HepG2 (cell line): ENCODE results near the gene BAHCC1. TPM values are rescaled to one million over a fixed set of nuclear protein-coding genes. Genes with fewer than 3 reads are reported as not detected.
A peak's percentile ranks its signal among the peaks of the same experiment; 100 is the strongest.

Source experiments
- ATRX ChIP-seq: sonication (generic); formaldehyde crosslinking; IDR thresholded peaks from 2 replicates; pipeline ENCODE4 v1.4.0; 2020; ENCODE audit warnings: missing genetic modification reagents, borderline replicate concordance
- EP300 ChIP-seq, 3 experiments: sonication (generic) in 1 of 3; formaldehyde crosslinking in 1 of 3; IDR thresholded peaks; 2 replicates each; pipeline versions ENCODE4 v1.5.1 to v1.6.1; 2011 to 2020; ENCODE audit warnings: low read depth in 2 of 3, low read length in 2 of 3, borderline replicate concordance in 1 of 3, improper control_type of control experiment in 1 of 3, mild to moderate bottlenecking in 1 of 3, missing genetic modification reagents in 1 of 3, moderate library complexity in 1 of 3
- FOXM1 ChIP-seq: sonication (generic); formaldehyde crosslinking; IDR thresholded peaks from 2 replicates; pipeline ENCODE4 v1.5.0; 2020; ENCODE audit warnings: missing genetic modification reagents
- HOXA3 ChIP-seq: sonication (generic); formaldehyde crosslinking; IDR thresholded peaks from 2 replicates; pipeline ENCODE4 v1.5.0; 2020; ENCODE audit warnings: missing genetic modification reagents
- HOXA7 ChIP-seq: sonication (generic); formaldehyde crosslinking; IDR thresholded peaks from 2 replicates; pipeline ENCODE4 v1.8.1; 2022; ENCODE audit warnings: mild to moderate bottlenecking, missing genetic modification reagents, moderate library complexity
- KDM3A ChIP-seq: IDR thresholded peaks from 2 replicates; pipeline ENCODE4 v1.6.1; 2018; ENCODE audit warnings: low read depth, missing compliant biosample characterization
- MTA1 ChIP-seq: sonication (generic); formaldehyde crosslinking; IDR thresholded peaks from 2 replicates; pipeline ENCODE4 v1.4.0; 2020; ENCODE audit warnings: missing genetic modification reagents, mild to moderate bottlenecking, borderline replicate concordance
- MYC ChIP-seq: sonication (generic); formaldehyde crosslinking; IDR thresholded peaks from 2 replicates; pipeline ENCODE4 v1.9.0; 2021; ENCODE audit warnings: missing genetic modification reagents, borderline replicate concordance
- NFATC3 ChIP-seq: sonication (generic); formaldehyde crosslinking; IDR thresholded peaks from 2 replicates; pipeline ENCODE4 v1.5.1; 2020; ENCODE audit warnings: mild to moderate bottlenecking, missing genetic modification reagents
- REL ChIP-seq: sonication (generic); formaldehyde crosslinking; conservative IDR thresholded peaks from 2 replicates; pipeline ENCODE4 v1.8.0; 2022; ENCODE audit warnings: mild to moderate bottlenecking, missing genetic modification reagents, moderate library complexity
- RFXANK ChIP-seq: IDR thresholded peaks from 2 replicates; pipeline ENCODE4 v1.6.1; 2016
- RFXAP ChIP-seq: sonication (generic); formaldehyde crosslinking; IDR thresholded peaks from 2 replicates; pipeline ENCODE4 v1.4.0; 2020; ENCODE audit warnings: missing genetic modification reagents, borderline replicate concordance
- ZNF251 ChIP-seq: sonication (generic); formaldehyde crosslinking; IDR thresholded peaks from 2 replicates; pipeline ENCODE4 v1.9.0; 2021; ENCODE audit warnings: mild to moderate bottlenecking, missing genetic modification reagents
- ZNF343 ChIP-seq: sonication (generic); formaldehyde crosslinking; IDR thresholded peaks from 2 replicates; pipeline ENCODE4 v1.4.0; 2020; ENCODE audit warnings: mild to moderate bottlenecking, missing genetic modification reagents
- ZNF383 ChIP-seq: sonication (generic); formaldehyde crosslinking; IDR thresholded peaks from 2 replicates; pipeline ENCODE4 v1.4.0; 2020; ENCODE audit warnings: missing genetic modification reagents, mild to moderate bottlenecking, borderline replicate concordance
- ZNF460 ChIP-seq: sonication (generic); formaldehyde crosslinking; IDR thresholded peaks from 2 replicates; pipeline ENCODE4 v1.5.1; 2020; ENCODE audit warnings: missing genetic modification reagents, mild to moderate bottlenecking, borderline replicate concordance
- ZNF484 ChIP-seq: sonication (generic); formaldehyde crosslinking; IDR thresholded peaks from 2 replicates; pipeline ENCODE4 v1.5.1; 2020; ENCODE audit warnings: mild to moderate bottlenecking, low read depth, missing genetic modification reagents, borderline replicate concordance
- ZNF546 ChIP-seq: sonication (generic); formaldehyde crosslinking; conservative IDR thresholded peaks from 2 replicates; pipeline ENCODE4 v1.8.1; 2023; ENCODE audit warnings: mild to moderate bottlenecking, missing genetic modification reagents
- ZNF891 ChIP-seq: sonication (generic); formaldehyde crosslinking; IDR thresholded peaks from 2 replicates; pipeline ENCODE4 v1.5.0; 2020; ENCODE audit warnings: mild to moderate bottlenecking, missing genetic modification reagents
- polyA plus RNA-seq, 8 experiments: library from polyadenylated mRNA; depleted of rRNA in 3 of 8; stranded (reverse) in 7 of 8; unstranded in 1 of 8; fragments of >200 nt; fragmentation: Illumina TruSeq in 4 of 8; extraction: Trizol in 4 of 8; gene quantifications; 2 replicates each; pipeline versions ENCODE4 v1.2.1 to v1.2.3, GENCODE V29; 2011 to 2016; ENCODE audit warnings: low read depth in 4 of 8, missing spikeins in 1 of 8, mixed read lengths in 1 of 8; ENCODE audit not compliant: insufficient read depth in 1 of 8
- total RNA-seq, 5 experiments: library from RNA; depleted of rRNA; stranded (reverse); fragments of >200 nt; fragmentation: Illumina TruSeq; extraction: Trizol; gene quantifications; 2 replicates each; pipeline ENCODE4 v1.2.3, GENCODE V29; 2016; ENCODE audit warnings: low read depth in 1 of 5
- TF ChIP-seq, protein P1 (sequence below): sonication (generic); formaldehyde crosslinking; IDR thresholded peaks from 2 replicates; pipeline ENCODE4 v1.4.0; 2020; ENCODE audit warnings: low read depth, missing genetic modification reagents
- TF ChIP-seq, protein P2 (sequence below): sonication (generic); formaldehyde crosslinking; IDR thresholded peaks from 2 replicates; pipeline ENCODE4 v1.5.0; 2020; ENCODE audit warnings: missing genetic modification reagents
- TF ChIP-seq, protein P3 (sequence below): sonication (generic); formaldehyde crosslinking; IDR thresholded peaks from 2 replicates; pipeline ENCODE4 v1.9.0; 2021; ENCODE audit warnings: missing genetic modification reagents, mild to moderate bottlenecking, borderline replicate concordance
- TF ChIP-seq, protein P4 (sequence below): sonication (generic); formaldehyde crosslinking; IDR thresholded peaks from 2 replicates; pipeline ENCODE4 v1.5.0; 2020; ENCODE audit warnings: mild to moderate bottlenecking, missing genetic modification reagents, borderline replicate concordance

BAHCC1 gene
- total and polyA plus RNA-seq, 2 of the 13 experiments (the other 11 are each of a cell fraction or from before 2014, with no cell fraction given) = 1.4 to 1.7 TPM

DNA sequence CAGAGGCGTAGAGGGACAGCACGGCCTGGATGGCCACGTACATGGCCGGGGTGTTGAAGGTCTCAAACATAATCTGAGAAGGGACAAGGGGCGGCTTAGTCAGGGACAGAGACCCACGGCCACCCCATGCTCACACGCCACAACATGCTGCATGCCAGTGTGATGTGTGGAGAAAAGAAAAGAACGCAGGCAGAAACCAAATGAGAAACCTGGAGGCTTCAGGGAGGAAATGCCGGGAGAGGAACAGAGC lies 116.2 kb downstream of the BAHCC1 start (continued):
- TF ChIP-seq, protein P1, sequence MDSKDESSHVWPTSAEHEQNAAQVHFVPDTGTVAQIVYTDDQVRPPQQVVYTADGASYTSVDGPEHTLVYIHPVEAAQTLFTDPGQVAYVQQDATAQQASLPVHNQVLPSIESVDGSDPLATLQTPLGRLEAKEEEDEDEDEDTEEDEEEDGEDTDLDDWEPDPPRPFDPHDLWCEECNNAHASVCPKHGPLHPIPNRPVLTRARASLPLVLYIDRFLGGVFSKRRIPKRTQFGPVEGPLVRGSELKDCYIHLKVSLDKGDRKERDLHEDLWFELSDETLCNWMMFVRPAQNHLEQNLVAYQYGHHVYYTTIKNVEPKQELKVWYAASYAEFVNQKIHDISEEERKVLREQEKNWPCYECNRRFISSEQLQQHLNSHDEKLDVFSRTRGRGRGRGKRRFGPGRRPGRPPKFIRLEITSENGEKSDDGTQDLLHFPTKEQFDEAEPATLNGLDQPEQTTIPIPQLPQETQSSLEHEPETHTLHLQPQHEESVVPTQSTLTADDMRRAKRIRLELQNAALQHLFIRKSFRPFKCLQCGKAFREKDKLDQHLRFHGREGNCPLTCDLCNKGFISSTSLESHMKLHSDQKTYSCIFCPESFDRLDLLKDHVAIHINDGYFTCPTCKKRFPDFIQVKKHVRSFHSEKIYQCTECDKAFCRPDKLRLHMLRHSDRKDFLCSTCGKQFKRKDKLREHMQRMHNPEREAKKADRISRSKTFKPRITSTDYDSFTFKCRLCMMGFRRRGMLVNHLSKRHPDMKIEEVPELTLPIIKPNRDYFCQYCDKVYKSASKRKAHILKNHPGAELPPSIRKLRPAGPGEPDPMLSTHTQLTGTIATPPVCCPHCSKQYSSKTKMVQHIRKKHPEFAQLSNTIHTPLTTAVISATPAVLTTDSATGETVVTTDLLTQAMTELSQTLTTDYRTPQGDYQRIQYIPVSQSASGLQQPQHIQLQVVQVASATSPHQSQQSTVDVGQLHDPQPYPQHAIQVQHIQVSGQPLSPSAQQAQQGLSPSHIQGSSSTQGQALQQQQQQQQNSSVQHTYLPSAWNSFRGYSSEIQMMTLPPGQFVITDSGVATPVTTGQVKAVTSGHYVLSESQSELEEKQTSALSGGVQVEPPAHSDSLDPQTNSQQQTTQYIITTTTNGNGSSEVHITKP (CRISPR knock-in tag) = no peak
- TF ChIP-seq, protein P2, sequence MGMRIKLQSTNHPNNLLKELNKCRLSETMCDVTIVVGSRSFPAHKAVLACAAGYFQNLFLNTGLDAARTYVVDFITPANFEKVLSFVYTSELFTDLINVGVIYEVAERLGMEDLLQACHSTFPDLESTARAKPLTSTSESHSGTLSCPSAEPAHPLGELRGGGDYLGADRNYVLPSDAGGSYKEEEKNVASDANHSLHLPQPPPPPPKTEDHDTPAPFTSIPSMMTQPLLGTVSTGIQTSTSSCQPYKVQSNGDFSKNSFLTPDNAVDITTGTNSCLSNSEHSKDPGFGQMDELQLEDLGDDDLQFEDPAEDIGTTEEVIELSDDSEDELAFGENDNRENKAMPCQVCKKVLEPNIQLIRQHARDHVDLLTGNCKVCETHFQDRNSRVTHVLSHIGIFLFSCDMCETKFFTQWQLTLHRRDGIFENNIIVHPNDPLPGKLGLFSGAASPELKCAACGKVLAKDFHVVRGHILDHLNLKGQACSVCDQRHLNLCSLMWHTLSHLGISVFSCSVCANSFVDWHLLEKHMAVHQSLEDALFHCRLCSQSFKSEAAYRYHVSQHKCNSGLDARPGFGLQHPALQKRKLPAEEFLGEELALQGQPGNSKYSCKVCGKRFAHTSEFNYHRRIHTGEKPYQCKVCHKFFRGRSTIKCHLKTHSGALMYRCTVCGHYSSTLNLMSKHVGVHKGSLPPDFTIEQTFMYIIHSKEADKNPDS (CRISPR knock-in tag) = no peak
- TF ChIP-seq RFXANK (CRISPR knock-in tag) (no peak), NFATC3 (no peak), HOXA3 (no peak), ATRX (CRISPR knock-in tag) (no peak), FOXM1 (no peak), ZNF891 (CRISPR knock-in tag) (no peak), KDM3A (no peak), ZNF251 (CRISPR knock-in tag) (no peak), HOXA7 (CRISPR knock-in tag) (no peak), ZNF546 (CRISPR knock-in tag) (no peak), ZNF484 (CRISPR knock-in tag) (no peak), RFXAP (0 out of 2 replicates have a peak, but pooled peaks have one; percentile 15), MTA1 (CRISPR knock-in tag) (no peak), EP300 (IDR thresholded peaks at IDR 0.05; ENCODE audit: low read depth in 2 of 2, low read length in 2 of 2) (no peak), EP300 (CRISPR knock-in tag; IDR thresholded peaks at IDR 0.05; ENCODE audit: borderline replicate concordance) (no peak), ZNF460 (CRISPR knock-in tag) (no peak), ZNF343 (CRISPR knock-in tag) (no peak), ZNF383 (CRISPR knock-in tag) (no peak), MYC (CRISPR knock-in tag) (no peak), REL (CRISPR knock-in tag) (0 out of 2 replicates have a peak, but pooled peaks have one; percentile 70)
- TF ChIP-seq, protein P3, sequence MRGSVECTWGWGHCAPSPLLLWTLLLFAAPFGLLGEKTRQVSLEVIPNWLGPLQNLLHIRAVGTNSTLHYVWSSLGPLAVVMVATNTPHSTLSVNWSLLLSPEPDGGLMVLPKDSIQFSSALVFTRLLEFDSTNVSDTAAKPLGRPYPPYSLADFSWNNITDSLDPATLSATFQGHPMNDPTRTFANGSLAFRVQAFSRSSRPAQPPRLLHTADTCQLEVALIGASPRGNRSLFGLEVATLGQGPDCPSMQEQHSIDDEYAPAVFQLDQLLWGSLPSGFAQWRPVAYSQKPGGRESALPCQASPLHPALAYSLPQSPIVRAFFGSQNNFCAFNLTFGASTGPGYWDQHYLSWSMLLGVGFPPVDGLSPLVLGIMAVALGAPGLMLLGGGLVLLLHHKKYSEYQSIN (CRISPR knock-in tag) = 0 out of 2 replicates have a peak, but pooled peaks have one; percentile 19
- TF ChIP-seq, protein P4, sequence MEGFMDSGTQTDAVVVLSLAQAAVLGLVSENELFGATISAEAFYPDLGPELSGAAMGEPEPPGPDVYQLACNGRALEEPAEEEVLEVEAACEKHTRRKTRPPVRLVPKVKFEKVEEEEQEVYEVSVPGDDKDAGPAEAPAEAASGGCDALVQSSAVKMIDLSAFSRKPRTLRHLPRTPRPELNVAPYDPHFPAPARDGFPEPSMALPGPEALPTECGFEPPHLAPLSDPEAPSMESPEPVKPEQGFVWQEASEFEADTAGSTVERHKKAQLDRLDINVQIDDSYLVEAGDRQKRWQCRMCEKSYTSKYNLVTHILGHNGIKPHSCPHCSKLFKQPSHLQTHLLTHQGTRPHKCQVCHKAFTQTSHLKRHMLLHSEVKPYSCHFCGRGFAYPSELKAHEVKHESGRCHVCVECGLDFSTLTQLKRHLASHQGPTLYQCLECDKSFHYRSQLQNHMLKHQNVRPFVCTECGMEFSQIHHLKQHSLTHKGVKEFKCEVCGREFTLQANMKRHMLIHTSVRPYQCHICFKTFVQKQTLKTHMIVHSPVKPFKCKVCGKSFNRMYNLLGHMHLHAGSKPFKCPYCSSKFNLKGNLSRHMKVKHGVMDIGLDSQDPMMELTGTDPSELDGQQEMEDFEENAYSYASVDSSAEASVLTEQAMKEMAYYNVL (CRISPR knock-in tag) = no peak
